ENCODE data around the gene CEP95. TPM values are rescaled to one million over a fixed set of nuclear protein-coding genes. Genes with fewer than 3 reads are reported as not detected.
A peak's percentile ranks its signal among the peaks of the same experiment; 100 is the strongest.
"Not testable (repeated sequence)": the region's sequence is repeated elsewhere in the genome, so short reads cannot be mapped to it uniquely, and the experiment has no call there.

CEP95 gene
- total RNA-seq, 3 donors from 2014 or later, result 35.1 to 38.2 (median 36.7) TPM

- Mint-ChIP-seq H3K9me3 (no peaks in the 10 kb centered on the region), H3K4me3 (no peak overlapping the region), H3K36me3 (ENCODE audit: insufficient read depth) (peaks cover 37% of the 10 kb centered on the region), H3K27me3 (ENCODE audit: low read depth) (no peaks in the 10 kb centered on the region), H3K4me1 (ENCODE audit: low read depth) (peaks cover 24% of the 10 kb centered on the region)
- DNase-seq (no peak), ATAC-seq (no peak)
Observed at GRCh38 chr17:64488301-64488700, 18.5 kb upstream of the CEP95 start.

GRCh38 chr17:64491034-64491860 lies 15.5 kb upstream of the CEP95 start:
- DNase-seq, result peak; percentile 38
- H3K36me3 Mint-ChIP-seq (ENCODE audit: insufficient read depth), result peaks cover 27% of the 10 kb centered on the region
- H3K27me3 Mint-ChIP-seq (ENCODE audit: low read depth), result no peaks in the 10 kb centered on the region
- ATAC-seq, result peak; percentile 54 to 70
- no peaks in the 10 kb centered on the region for H3K9me3 Mint-ChIP-seq
- H3K4me3 Mint-ChIP-seq, result no peak overlapping the region
- H3K4me1 Mint-ChIP-seq (ENCODE audit: low read depth), result peaks cover 37% of the 10 kb centered on the region

GRCh38 chr17:64491994-64492393 lies 14.8 kb upstream of the CEP95 start:
- H3K4me3 Mint-ChIP-seq, result no peak overlapping the region
- ATAC-seq, result no peak

GRCh38 chr17:64492481-64493109 lies 14.2 kb upstream of the CEP95 start:
- peak; percentile 14 for DNase-seq
- peaks cover 30% of the 10 kb centered on the region for H3K36me3 Mint-ChIP-seq (ENCODE audit: insufficient read depth)
- no peaks in the 10 kb centered on the region for H3K9me3 Mint-ChIP-seq
- H3K4me3 Mint-ChIP-seq, result no peak overlapping the region
- peaks cover 41% of the 10 kb centered on the region for H3K4me1 Mint-ChIP-seq (ENCODE audit: low read depth)
- H3K27me3 Mint-ChIP-seq (ENCODE audit: low read depth), result no peaks in the 10 kb centered on the region
- no peak for ATAC-seq

More at GRCh38 chr17:64491994-64492393, 14.8 kb upstream of the CEP95 start:
- Mint-ChIP-seq H3K27me3 (ENCODE audit: low read depth) (no peaks in the 10 kb centered on the region), H3K4me1 (ENCODE audit: low read depth) (peaks cover 38% of the 10 kb centered on the region), H3K36me3 (ENCODE audit: insufficient read depth) (peaks cover 27% of the 10 kb centered on the region), H3K9me3 (no peaks in the 10 kb centered on the region)
- DNase-seq, result no peak

GRCh38 chr17:64494121-64494520 lies 12.7 kb upstream of the CEP95 start:
- ATAC-seq (no peak), DNase-seq (no peak)
- Mint-ChIP-seq H3K4me1 (ENCODE audit: low read depth) (peaks cover 53% of the 10 kb centered on the region), H3K4me3 (peak overlapping the region; percentile 96), H3K27me3 (ENCODE audit: low read depth) (no peaks in the 10 kb centered on the region), H3K36me3 (ENCODE audit: insufficient read depth) (peaks cover 34% of the 10 kb centered on the region), H3K9me3 (no peaks in the 10 kb centered on the region)

GRCh38 chr17:64495300-64495699 lies 11.5 kb upstream of the CEP95 start:
- not testable (repeated sequence) for ATAC-seq
- Mint-ChIP-seq H3K4me1 (ENCODE audit: low read depth) (peaks cover 64% of the 10 kb centered on the region), H3K36me3 (ENCODE audit: insufficient read depth) (peaks cover 42% of the 10 kb centered on the region)

GRCh38 chr17:64496348-64496785 lies 10.4 kb upstream of the CEP95 start:
- H3K36me3 Mint-ChIP-seq (ENCODE audit: insufficient read depth), result peaks cover 48% of the 10 kb centered on the region

More at GRCh38 chr17:64495300-64495699, 11.5 kb upstream of the CEP95 start:
- H3K27me3 Mint-ChIP-seq (ENCODE audit: low read depth); DNase-seq; H3K9me3 Mint-ChIP-seq: not testable (repeated sequence)
- H3K4me3 Mint-ChIP-seq, result peak overlapping the region; percentile 96

GRCh38 chr17:64496786-64497564 lies 9.8 kb upstream of the CEP95 start, which contains the start of gene POLG2:
Gene POLG2, minus strand, starts transcription at chr17:64497054. Its CDS starts 86 bp downstream, at chr17:64496968.
- DNase-seq, result peak; percentile 93
- ATAC-seq, result peak; percentile 80 to 84
- H3K4me3 Mint-ChIP-seq, result peak within 1 kb of the TSS; percentile 96
- H3K4me1 Mint-ChIP-seq (ENCODE audit: low read depth), result peaks cover 76% of the 10 kb centered on the region
- H3K27me3 Mint-ChIP-seq (ENCODE audit: low read depth), result no peaks in the 10 kb centered on the region
- H3K9me3 Mint-ChIP-seq, result no peaks in the 10 kb centered on the region
- peaks cover 53% of the 10 kb centered on the region for H3K36me3 Mint-ChIP-seq (ENCODE audit: insufficient read depth)

More at GRCh38 chr17:64496348-64496785, 10.4 kb upstream of the CEP95 start:
- H3K4me1 Mint-ChIP-seq (ENCODE audit: low read depth), result peaks cover 71% of the 10 kb centered on the region
- H3K27me3 Mint-ChIP-seq (ENCODE audit: low read depth), result no peaks in the 10 kb centered on the region
- H3K4me3 Mint-ChIP-seq, result peak overlapping the region; percentile 96
- no peak for DNase-seq
- no peak for ATAC-seq
- H3K9me3 Mint-ChIP-seq, result no peaks in the 10 kb centered on the region

GRCh38 chr17:64497565-64498035 lies 9.2 kb upstream of the CEP95 start:
- H3K27me3 Mint-ChIP-seq (ENCODE audit: low read depth), result no peaks in the 10 kb centered on the region
- peak overlapping the region; percentile 96 for H3K4me3 Mint-ChIP-seq
- peaks cover 58% of the 10 kb centered on the region for H3K36me3 Mint-ChIP-seq (ENCODE audit: insufficient read depth)
- DNase-seq (no peak), ATAC-seq (peak in 1 of 2 donors; percentile 49)
- no peaks in the 10 kb centered on the region for H3K9me3 Mint-ChIP-seq
- H3K4me1 Mint-ChIP-seq (ENCODE audit: low read depth), result peaks cover 78% of the 10 kb centered on the region

GRCh38 chr17:64498308-64499203 lies 8.2 kb upstream of the CEP95 start:
- H3K9me3 Mint-ChIP-seq, result no peaks in the 10 kb centered on the region
- peak overlapping the region; percentile 50 for H3K4me3 Mint-ChIP-seq
- peaks cover 83% of the 10 kb centered on the region for H3K4me1 Mint-ChIP-seq (ENCODE audit: low read depth)
- no peaks in the 10 kb centered on the region for H3K27me3 Mint-ChIP-seq (ENCODE audit: low read depth)
- H3K36me3 Mint-ChIP-seq (ENCODE audit: insufficient read depth), result peaks cover 67% of the 10 kb centered on the region
- DNase-seq, result no peak
- ATAC-seq, result no peak

- DNase-seq (no peak), ATAC-seq (no peak)
- H3K9me3 Mint-ChIP-seq, result no peaks in the 10 kb centered on the region
- peaks cover 71% of the 10 kb centered on the region for H3K36me3 Mint-ChIP-seq (ENCODE audit: insufficient read depth)
- no peaks in the 10 kb centered on the region for H3K27me3 Mint-ChIP-seq (ENCODE audit: low read depth)
- H3K4me3 Mint-ChIP-seq, result no peak overlapping the region
- H3K4me1 Mint-ChIP-seq (ENCODE audit: low read depth), result peaks cover 82% of the 10 kb centered on the region
Observed at GRCh38 chr17:64499805-64500486, 6.8 kb upstream of the CEP95 start.

GRCh38 chr17:64500487-64500859 lies 6.3 kb upstream of the CEP95 start:
- Mint-ChIP-seq H3K9me3 (no peaks in the 10 kb centered on the region), H3K36me3 (ENCODE audit: insufficient read depth) (peaks cover 75% of the 10 kb centered on the region), H3K27me3 (ENCODE audit: low read depth) (no peaks in the 10 kb centered on the region), H3K4me1 (ENCODE audit: low read depth) (peaks cover 79% of the 10 kb centered on the region), H3K4me3 (peak overlapping the region; percentile 42)
- DNase-seq, result no peak
- ATAC-seq, result no peak
